ENCODE data around the gene AZIN2.

GRCh38 chr1:33042831-33043230 lies 38.1 kb upstream of the AZIN2 start:
- no peak for TF ChIP-seq CTCF (IDR thresholded peaks at IDR 0.05)
- TF ChIP-seq POLR2A (IDR thresholded peaks at IDR 0.05) = no peak
